Lower leg skin (tissue), 4 donors: Measurements from ENCODE around the gene ZRANB3. TPM values are rescaled to one million over a fixed set of nuclear protein-coding genes. Genes with fewer than 3 reads are reported as not detected.

Experiments used
- DNase-seq, 2 donors: peaks; one replicate each; pipeline ENCODE4 v3.0.0-alpha.2; 2019; ENCODE audit warnings: low spot score in 2 of 2
- H3K4me3 ChIP-seq: fragments of 200-600 bp; sonication (generic); 2 replicates; pipeline ENCODE4 v1.5.1; 2017; ENCODE audit warnings: mild to moderate bottlenecking, low read depth; ENCODE audit not compliant: poor library complexity, severe bottlenecking
- POLR2A ChIP-seq, 2 donors: fragments of 450-650 bp; IDR thresholded peaks; one replicate each; pipeline ENCODE4 v1.6.1; 2016 to 2017; ENCODE audit warnings: antibody characterized with exemption in 2 of 2, mild to moderate bottlenecking in 1 of 2, moderate library complexity in 1 of 2
- WGBS, 2 donors: methylation state at CpG; one replicate each; pipeline ENCODE4 v1.1.5; 2018; 5-methylcytosine and 5-hydroxymethylcytosine counted together
- intact Hi-C: fragments of 100-400 bp; cut with DNase I; formaldehyde crosslinking; loops from one replicate; pipeline ENCODE4 v1.15.0; 2023; ENCODE audit warnings: low total_unique reads
- total RNA-seq, 4 donors: library from RNA; depleted of rRNA; stranded (reverse); fragments of >200 nt; gene quantifications; one replicate each; pipeline ENCODE4 v1.1.0, GENCODE V29; 2016
- TF ChIP-seq, protein P1 (sequence below), 3 donors: fragments of 450-650 bp; IDR thresholded peaks; one replicate each; pipeline ENCODE4 v1.5.1; 2016; ENCODE audit warnings: antibody characterized with exemption in 3 of 3, mild to moderate bottlenecking in 3 of 3, moderate library complexity in 2 of 3

Gene ZRANB3
- total RNA-seq, 4 donors from 2014 or later = 2.1 to 8.1 (median 4.1) TPM

DNA sequence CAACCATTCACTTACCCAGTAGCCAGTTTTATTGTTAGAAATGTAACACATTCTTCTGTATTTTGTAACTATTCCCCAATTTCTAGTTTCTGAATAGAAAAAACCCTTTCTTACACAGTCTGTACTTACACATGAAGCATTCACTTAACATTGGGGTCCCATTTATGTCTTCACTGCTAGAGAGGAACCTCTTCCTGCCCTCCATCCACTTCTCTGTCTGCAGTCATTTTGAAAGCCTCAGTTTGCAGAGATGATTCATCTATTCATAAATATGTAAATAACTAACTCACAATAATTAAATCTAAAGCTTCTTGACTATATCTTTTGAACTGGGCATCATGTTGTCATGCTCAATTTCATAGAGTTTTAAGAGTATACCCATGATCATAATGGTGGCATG is 55.9 kb downstream of the ZRANB3 start:
- TF ChIP-seq POLR2A (IDR thresholded peaks at IDR 0.05) = no peak
- TF ChIP-seq, protein P1, sequence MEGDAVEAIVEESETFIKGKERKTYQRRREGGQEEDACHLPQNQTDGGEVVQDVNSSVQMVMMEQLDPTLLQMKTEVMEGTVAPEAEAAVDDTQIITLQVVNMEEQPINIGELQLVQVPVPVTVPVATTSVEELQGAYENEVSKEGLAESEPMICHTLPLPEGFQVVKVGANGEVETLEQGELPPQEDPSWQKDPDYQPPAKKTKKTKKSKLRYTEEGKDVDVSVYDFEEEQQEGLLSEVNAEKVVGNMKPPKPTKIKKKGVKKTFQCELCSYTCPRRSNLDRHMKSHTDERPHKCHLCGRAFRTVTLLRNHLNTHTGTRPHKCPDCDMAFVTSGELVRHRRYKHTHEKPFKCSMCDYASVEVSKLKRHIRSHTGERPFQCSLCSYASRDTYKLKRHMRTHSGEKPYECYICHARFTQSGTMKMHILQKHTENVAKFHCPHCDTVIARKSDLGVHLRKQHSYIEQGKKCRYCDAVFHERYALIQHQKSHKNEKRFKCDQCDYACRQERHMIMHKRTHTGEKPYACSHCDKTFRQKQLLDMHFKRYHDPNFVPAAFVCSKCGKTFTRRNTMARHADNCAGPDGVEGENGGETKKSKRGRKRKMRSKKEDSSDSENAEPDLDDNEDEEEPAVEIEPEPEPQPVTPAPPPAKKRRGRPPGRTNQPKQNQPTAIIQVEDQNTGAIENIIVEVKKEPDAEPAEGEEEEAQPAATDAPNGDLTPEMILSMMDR (IDR thresholded peaks at IDR 0.05) = no peak
- no peak for DNase-seq
- no peak overlapping the region for H3K4me3 ChIP-seq
- intact Hi-C loops = no loop called here

DNA sequence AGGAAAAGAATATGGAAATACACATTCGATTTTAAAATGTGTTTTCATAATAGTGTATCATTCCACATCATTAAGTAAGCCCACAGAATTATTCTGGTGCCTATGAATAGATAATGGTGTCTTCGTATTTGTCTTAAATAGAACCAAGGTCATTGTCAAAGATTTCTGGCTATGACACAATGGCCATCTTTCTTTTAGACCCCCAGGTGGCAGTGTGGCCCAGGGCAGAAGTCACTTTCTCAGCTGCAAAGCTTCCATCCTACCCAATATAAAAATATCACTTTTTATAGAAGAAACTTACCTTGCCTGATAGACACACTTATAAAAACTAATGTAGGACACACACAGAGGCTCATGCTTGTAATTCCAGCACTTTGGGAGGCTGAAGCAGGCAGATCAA is 57.5 kb downstream of the ZRANB3 start:
- no peak for DNase-seq
- TF ChIP-seq, protein P1 (IDR thresholded peaks at IDR 0.05) = no peak
- TF ChIP-seq POLR2A (IDR thresholded peaks at IDR 0.05) = no peak
- WGBS, 2 donors = 75 to 86% methylated on average over 2 of the region's 2 CpGs
- intact Hi-C loops = no loop called here
- no peak overlapping the region for H3K4me3 ChIP-seq

DNA sequence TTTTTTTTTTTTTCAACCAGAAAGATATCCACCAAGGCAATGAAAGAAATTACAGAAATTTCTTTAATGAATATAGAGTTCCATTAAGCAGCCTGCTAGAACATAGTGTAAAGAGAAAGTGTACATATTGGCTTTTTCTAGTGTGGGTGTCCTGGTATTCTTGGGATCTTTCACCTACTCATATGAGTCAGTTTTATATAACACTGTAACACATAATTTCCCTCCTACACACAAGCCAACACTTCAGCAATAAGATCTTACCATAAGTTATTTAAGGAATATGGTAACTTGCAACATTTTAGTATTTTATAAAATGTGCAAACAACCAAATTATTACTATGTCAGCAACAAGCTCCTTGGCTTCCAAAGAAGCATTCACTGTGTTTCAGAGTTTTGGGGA is 59.9 kb downstream of the ZRANB3 start:
- TF ChIP-seq, protein P1 (IDR thresholded peaks at IDR 0.05) = no peak
- TF ChIP-seq POLR2A (IDR thresholded peaks at IDR 0.05) = no peak
- H3K4me3 ChIP-seq = no peak overlapping the region
- no peak for DNase-seq
- intact Hi-C loops = no loop called here

DNA sequence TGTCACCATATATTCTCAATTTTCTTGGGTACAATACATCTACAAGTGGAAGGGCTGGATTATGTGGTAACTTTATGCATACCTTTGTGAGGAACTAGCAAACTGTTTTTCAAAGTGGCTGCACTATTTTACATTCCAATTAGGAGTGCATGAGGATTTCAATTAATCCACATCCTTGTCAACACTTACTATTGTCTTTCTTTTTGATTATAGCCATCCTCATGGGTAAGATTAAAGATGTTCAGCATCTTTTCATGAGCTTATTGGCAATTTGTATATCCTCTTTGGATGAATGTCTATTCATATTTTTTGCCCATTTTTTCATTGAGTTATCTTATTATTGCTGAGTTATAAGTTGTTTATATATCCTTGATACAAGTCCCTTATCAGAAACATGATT is 73.7 kb downstream of the ZRANB3 start:
- intact Hi-C loops = no loop called here
- TF ChIP-seq, protein P1 (IDR thresholded peaks at IDR 0.05) = no peak
- no peak for DNase-seq
- no peak overlapping the region for H3K4me3 ChIP-seq

DNA sequence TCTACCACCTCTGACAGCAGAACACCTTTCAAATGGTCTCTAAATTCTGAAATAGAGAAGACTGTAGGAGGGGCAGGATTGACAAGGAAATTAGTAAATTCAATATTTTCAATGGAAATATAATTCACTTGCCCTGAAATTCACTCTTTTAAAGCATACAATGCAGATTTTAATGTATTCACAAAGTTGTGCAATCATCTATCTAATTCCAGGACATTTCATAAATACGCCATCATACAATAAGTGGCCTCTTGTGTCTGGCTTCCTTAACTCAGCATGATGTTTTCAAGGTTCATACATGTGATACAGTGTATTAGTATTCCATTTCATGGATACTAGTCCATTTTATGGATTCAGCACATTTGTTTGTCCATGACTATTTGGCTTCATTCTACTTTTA is 74.2 kb downstream of the ZRANB3 start:
- no peak for DNase-seq
- TF ChIP-seq, protein P1 (IDR thresholded peaks at IDR 0.05) = no peak
- TF ChIP-seq POLR2A (IDR thresholded peaks at IDR 0.05) = no peak
- WGBS, 2 donors = 93 to 100% methylated on average over 1 of the region's 1 CpG
- intact Hi-C loops = no loop called here
- no peak overlapping the region for H3K4me3 ChIP-seq

DNA sequence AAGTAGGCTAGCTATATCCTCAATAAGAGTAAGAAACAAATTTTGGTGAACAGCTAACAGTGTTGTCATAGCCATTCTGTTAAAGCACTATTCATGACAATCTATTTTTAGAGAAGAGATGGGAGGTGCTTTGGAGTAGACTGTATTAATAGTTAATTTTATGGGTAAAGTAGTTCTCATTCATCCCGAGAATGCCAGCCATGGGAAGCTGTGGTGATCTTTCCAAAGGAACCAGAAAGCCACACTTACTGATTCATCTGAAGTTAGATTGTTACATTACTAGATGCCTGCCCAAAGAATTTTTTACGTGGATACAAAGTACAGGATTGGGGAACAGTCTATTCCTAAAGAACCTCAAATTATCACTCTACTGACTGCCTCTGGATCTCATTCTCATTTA is 74.6 kb downstream of the ZRANB3 start:
- no peak overlapping the region for H3K4me3 ChIP-seq
- 95 to 97% methylated on average over 2 of the region's 2 CpGs for WGBS, 2 donors
- intact Hi-C loops = no loop called here
- TF ChIP-seq, protein P1 (IDR thresholded peaks at IDR 0.05) = no peak
- no peak for TF ChIP-seq POLR2A (IDR thresholded peaks at IDR 0.05)
- no peak for DNase-seq
